ENCODE measurements around the gene C10orf71. TPM values are rescaled to one million over a fixed set of nuclear protein-coding genes. Genes with fewer than 3 reads are reported as not detected.

Gene C10orf71
- total and polyA plus RNA-seq, 2 experiments from 2014 or later: not detected

DNA sequence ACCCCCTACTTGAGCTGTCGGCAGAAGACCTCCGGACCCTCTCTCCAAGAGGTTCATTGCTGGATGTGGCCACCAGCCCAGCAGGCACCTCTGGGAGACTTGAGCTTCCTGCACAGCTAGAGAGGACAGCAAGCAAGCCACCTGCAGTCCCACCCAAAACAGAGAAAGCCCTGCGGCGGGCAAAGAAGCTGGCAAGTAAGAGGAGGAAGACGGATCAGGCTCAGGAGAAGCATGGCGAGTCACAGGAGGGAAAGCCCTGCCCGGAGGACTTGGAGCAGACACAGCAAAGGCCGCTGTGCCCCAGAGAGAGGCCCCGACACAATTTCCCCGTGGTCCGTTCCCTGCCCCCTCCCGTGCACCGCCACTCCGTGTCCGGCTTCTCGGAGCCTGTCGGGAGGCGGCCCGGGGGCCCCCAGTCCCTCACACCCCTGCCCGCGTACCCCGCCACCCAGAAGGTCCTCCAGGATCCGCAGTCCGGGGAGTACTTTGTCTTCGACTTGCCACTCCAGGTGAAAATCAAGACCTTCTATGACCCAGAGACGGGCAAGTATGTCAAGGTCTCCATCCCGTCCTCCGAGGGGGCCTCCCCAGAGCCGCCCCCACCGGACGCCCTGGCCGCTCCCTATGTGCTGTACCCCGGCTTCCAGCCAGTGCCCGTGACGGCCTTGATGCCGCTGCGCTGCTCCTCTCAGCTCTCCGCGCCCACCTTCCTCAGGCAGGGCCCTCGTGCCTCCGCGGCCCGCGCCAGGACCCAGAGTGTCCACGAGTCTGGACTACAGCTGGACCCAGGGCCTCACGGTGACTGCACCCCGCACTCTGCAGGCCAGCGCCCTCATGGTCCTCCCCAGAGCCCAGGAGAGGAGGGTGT is 27.2 kb downstream of the C10orf71 start:
- Histone ChIP-seq H3K27me3 (no peaks in the 10 kb centered on the region), H3K4me2 (no peak overlapping the region), H3K4me1 (ENCODE audit: insufficient read depth) (no peaks in the 10 kb centered on the region), H3K27ac (no peak overlapping the region), H4K20me1 (ENCODE audit: insufficient read depth, poor library complexity, severe bottlenecking) (no peaks in the 10 kb centered on the region), H3K9me3 (ENCODE audit: low read depth) (no peaks in the 10 kb centered on the region), H2AFZ (no peak overlapping the region), H3K36me3 (replicated peaks; ENCODE audit: insufficient read depth, low read depth) (no peaks in the 10 kb centered on the region), H3K79me2 (no peaks in the 10 kb centered on the region), H3K4me3 (no peak overlapping the region), H3K9me2 (replicated peaks; ENCODE audit: insufficient read depth) (no peaks in the 10 kb centered on the region)
- TF ChIP-seq EZH2 (IDR thresholded peaks at IDR 0.05; ENCODE audit: borderline replicate concordance): no peak
- TF ChIP-seq EZH2phosphoT487 (IDR thresholded peaks at IDR 0.05; ENCODE audit: low read depth, severe bottlenecking, unreplicated experiment): no peak
- TF ChIP-seq, protein P1, sequence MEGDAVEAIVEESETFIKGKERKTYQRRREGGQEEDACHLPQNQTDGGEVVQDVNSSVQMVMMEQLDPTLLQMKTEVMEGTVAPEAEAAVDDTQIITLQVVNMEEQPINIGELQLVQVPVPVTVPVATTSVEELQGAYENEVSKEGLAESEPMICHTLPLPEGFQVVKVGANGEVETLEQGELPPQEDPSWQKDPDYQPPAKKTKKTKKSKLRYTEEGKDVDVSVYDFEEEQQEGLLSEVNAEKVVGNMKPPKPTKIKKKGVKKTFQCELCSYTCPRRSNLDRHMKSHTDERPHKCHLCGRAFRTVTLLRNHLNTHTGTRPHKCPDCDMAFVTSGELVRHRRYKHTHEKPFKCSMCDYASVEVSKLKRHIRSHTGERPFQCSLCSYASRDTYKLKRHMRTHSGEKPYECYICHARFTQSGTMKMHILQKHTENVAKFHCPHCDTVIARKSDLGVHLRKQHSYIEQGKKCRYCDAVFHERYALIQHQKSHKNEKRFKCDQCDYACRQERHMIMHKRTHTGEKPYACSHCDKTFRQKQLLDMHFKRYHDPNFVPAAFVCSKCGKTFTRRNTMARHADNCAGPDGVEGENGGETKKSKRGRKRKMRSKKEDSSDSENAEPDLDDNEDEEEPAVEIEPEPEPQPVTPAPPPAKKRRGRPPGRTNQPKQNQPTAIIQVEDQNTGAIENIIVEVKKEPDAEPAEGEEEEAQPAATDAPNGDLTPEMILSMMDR (IDR thresholded peaks at IDR 0.05; ENCODE audit: poor library complexity): no peak
- WGBS (ENCODE audit: low lambda C conversion rate, missing lambda C conversion rate): 94% methylated on average over 35 of the region's 48 CpGs
- no peak for DNase-seq (ENCODE audit: low spot score)

DNA sequence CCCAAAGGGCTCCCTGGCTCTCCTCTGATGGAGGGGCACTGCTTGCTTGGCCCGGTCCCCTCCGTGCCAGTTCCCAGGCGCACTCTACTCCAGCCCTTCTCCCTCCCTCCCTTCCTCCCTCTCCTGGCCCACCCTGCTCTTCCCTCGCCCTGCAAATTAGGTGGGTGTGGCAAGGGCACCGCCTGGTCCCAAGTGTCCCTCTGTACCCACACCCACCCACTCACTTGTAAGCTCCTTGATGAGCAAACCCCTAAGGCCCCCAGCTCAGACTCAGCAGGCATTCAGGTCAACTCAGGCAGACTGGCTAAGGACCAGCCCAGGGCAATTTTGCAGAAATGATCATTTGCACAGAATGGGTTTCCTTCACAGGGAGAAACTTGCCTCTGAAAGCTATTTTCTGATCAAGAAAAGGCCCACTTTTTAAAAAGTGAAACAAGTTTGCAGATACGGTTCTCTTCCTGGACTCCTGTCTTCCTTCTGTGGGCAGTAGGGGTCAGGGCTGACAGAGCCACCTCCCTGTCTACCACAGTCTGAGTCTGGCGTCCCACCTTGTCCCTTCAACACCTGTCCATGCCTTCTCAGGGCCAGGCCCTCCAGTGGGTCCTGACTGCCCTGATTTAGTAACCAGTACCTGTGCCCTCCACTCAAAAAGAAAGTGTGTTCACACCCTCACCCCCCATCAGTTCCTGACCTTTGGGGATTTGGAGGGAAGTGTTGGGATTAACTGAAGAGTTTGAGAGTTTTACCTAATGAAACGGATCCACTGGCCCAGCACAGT is 28.3 kb downstream of the C10orf71 start:
- DNase-seq (ENCODE audit: low spot score): no peak
- Histone ChIP-seq H3K4me3 (no peak overlapping the region), H3K79me2 (no peaks in the 10 kb centered on the region), H3K4me2 (no peak overlapping the region), H3K27me3 (no peaks in the 10 kb centered on the region), H3K9me2 (replicated peaks; ENCODE audit: insufficient read depth) (no peaks in the 10 kb centered on the region), H2AFZ (no peak overlapping the region), H3K4me1 (ENCODE audit: insufficient read depth) (no peaks in the 10 kb centered on the region), H3K36me3 (replicated peaks; ENCODE audit: insufficient read depth, low read depth) (no peaks in the 10 kb centered on the region), H3K27ac (no peak overlapping the region), H4K20me1 (ENCODE audit: insufficient read depth, poor library complexity, severe bottlenecking) (no peaks in the 10 kb centered on the region), H3K9me3 (ENCODE audit: low read depth) (no peaks in the 10 kb centered on the region)
- 86% methylated on average over 7 of the region's 8 CpGs for WGBS (ENCODE audit: low lambda C conversion rate, missing lambda C conversion rate)
- TF ChIP-seq EZH2phosphoT487 (IDR thresholded peaks at IDR 0.05; ENCODE audit: low read depth, severe bottlenecking, unreplicated experiment) (no peak), EZH2 (IDR thresholded peaks at IDR 0.05; ENCODE audit: borderline replicate concordance) (no peak)
- TF ChIP-seq, protein P1 (IDR thresholded peaks at IDR 0.05; ENCODE audit: poor library complexity): no peak

DNA sequence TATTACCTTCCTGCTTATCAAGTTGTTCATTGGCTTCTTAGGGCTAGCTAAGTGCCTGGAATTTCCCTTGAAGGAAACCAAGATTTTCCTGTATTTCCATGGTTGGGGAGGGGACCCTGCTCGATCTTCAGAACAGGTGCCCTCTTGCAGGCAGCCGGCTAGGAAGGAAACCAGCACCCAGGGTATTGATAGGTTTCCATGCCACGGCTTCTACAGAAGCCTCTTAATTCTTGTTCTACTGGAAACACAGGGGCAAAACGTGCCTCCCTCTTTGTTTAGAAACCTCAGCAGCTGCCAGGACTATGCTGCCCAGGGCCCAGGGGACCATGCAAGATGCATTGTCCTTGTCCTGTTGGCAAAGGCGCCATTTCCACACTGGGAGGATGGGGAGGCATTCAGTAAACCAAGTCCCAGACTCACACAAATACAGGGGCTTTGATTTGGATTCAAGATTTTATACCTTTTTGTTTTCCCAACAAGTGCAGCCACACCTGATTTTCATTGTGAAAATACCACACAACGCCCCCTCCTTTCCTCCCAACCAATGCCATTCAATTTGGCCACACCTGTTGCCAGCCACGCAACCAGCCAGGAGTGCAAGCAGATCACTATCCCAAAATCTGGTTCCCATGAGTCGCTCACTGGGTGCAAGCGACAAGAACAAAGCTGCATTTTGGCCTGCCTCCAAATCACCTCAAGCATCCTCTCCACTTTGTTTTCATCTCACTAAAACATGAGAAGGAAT is 29.6 kb downstream of the C10orf71 start:
- no peaks in the 10 kb centered on the region for H3K27me3 ChIP-seq
- H3K4me3 ChIP-seq: no peak overlapping the region
- WGBS (ENCODE audit: low lambda C conversion rate, missing lambda C conversion rate): 82% methylated on average over 9 of the region's 9 CpGs
- H4K20me1 ChIP-seq (ENCODE audit: insufficient read depth, poor library complexity, severe bottlenecking): no peaks in the 10 kb centered on the region
- no peaks in the 10 kb centered on the region for H3K9me3 ChIP-seq (ENCODE audit: low read depth)
- H3K36me3 ChIP-seq (replicated peaks; ENCODE audit: insufficient read depth, low read depth): no peaks in the 10 kb centered on the region
- no peak for DNase-seq (ENCODE audit: low spot score)
- no peaks in the 10 kb centered on the region for H3K79me2 ChIP-seq
- H3K27ac ChIP-seq: no peak overlapping the region
- no peak overlapping the region for H3K4me2 ChIP-seq
- TF ChIP-seq EZH2phosphoT487 (IDR thresholded peaks at IDR 0.05; ENCODE audit: low read depth, severe bottlenecking, unreplicated experiment) (no peak), EZH2 (IDR thresholded peaks at IDR 0.05; ENCODE audit: borderline replicate concordance) (no peak)
- TF ChIP-seq, protein P1 (IDR thresholded peaks at IDR 0.05; ENCODE audit: poor library complexity): no peak
- no peaks in the 10 kb centered on the region for H3K9me2 ChIP-seq (replicated peaks; ENCODE audit: insufficient read depth)
- no peak overlapping the region for H2AFZ ChIP-seq
- H3K4me1 ChIP-seq (ENCODE audit: insufficient read depth): no peaks in the 10 kb centered on the region
